Measurements from ENCODE around the gene CREB3L1. TPM values are rescaled to one million over a fixed set of nuclear protein-coding genes. Genes with fewer than 3 reads are reported as not detected.

CREB3L1 gene
- total RNA-seq, 4 donors from 2014 or later = 0.81 to 5.2 (median 1.7) TPM

DNA sequence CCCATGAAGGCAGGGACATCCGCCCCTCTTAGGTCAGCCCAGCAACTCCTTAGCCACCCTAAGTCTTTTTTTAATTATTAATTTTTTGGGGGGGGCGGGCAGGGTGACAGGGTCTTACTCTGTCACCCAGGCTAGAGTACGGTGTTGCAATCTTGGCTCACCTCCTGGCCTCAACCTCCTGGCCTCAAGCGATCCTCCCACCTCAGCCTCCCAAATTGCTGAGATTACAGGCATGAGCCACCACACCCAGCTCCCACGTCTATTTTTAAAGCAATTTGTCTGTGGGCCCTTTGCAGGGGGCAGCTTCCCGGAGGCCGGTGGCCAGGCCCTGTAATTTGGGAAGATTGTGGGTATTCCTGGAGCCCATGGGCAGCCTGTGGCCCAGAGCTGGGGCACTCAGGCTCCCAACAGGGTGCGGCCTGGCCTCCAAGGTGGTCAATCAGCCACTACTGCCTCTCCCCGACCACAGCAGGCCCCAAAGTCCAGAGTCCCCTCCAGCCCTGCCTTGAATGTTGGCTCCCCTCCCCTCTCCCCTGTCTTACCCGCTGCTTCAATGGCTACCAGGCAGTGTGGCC is 27.2 kb downstream of the CREB3L1 start:
- Histone ChIP-seq H3K4me1 (peaks cover 0 to 10% (median 0%) of the 10 kb centered on the region in 3 donors), H3K27me3 (no peaks in the 10 kb centered on the region), H3K9me3 (no peaks in the 10 kb centered on the region), H3K4me3 (no peak overlapping the region), H3K36me3 (no peaks in the 10 kb centered on the region), H3K27ac (no peak overlapping the region)
- no peak for TF ChIP-seq EP300 (IDR thresholded peaks at IDR 0.05)
- no peak for ATAC-seq
- WGBS, 2 donors (ENCODE audit: low coverage in 1 of 2) = 93 to 100% methylated on average over 2 to 4 of the region's 10 CpGs

DNA sequence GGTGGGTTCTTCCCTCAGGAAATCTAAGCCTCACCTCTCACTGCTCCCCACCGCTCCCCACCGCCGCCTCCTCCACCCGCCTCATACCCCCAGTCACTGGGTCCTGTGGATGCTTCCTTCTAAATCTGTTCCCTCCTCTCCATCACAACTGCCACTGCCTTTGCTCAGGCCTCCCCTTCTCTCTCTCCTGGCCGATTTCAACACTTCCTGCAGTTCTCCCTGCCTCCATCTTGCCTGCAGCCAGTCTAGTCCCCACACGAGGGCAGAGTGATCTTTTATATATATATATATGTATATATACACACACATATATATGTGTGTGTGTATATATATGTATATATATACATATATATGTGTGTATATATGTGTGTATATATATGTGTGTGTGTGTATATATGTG is 27.8 kb downstream of the CREB3L1 start:
- 16 to 17% methylated on average over 1 to 2 of the region's 6 CpGs for WGBS, 2 donors (ENCODE audit: low coverage in 1 of 2)
- Histone ChIP-seq H3K9me3 (no peaks in the 10 kb centered on the region), H3K36me3 (no peaks in the 10 kb centered on the region), H3K27ac (no peak overlapping the region), H3K4me1 (peaks cover 0 to 8% (median 0%) of the 10 kb centered on the region in 3 donors), H3K27me3 (no peaks in the 10 kb centered on the region), H3K4me3 (no peak overlapping the region)
- no peak for TF ChIP-seq EP300 (IDR thresholded peaks at IDR 0.05)
- no peak for TF ChIP-seq POLR2A (IDR thresholded peaks at IDR 0.05)
- TF ChIP-seq, protein P1, sequence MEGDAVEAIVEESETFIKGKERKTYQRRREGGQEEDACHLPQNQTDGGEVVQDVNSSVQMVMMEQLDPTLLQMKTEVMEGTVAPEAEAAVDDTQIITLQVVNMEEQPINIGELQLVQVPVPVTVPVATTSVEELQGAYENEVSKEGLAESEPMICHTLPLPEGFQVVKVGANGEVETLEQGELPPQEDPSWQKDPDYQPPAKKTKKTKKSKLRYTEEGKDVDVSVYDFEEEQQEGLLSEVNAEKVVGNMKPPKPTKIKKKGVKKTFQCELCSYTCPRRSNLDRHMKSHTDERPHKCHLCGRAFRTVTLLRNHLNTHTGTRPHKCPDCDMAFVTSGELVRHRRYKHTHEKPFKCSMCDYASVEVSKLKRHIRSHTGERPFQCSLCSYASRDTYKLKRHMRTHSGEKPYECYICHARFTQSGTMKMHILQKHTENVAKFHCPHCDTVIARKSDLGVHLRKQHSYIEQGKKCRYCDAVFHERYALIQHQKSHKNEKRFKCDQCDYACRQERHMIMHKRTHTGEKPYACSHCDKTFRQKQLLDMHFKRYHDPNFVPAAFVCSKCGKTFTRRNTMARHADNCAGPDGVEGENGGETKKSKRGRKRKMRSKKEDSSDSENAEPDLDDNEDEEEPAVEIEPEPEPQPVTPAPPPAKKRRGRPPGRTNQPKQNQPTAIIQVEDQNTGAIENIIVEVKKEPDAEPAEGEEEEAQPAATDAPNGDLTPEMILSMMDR (IDR thresholded peaks at IDR 0.05) = no peak
- ATAC-seq = no peak

DNA sequence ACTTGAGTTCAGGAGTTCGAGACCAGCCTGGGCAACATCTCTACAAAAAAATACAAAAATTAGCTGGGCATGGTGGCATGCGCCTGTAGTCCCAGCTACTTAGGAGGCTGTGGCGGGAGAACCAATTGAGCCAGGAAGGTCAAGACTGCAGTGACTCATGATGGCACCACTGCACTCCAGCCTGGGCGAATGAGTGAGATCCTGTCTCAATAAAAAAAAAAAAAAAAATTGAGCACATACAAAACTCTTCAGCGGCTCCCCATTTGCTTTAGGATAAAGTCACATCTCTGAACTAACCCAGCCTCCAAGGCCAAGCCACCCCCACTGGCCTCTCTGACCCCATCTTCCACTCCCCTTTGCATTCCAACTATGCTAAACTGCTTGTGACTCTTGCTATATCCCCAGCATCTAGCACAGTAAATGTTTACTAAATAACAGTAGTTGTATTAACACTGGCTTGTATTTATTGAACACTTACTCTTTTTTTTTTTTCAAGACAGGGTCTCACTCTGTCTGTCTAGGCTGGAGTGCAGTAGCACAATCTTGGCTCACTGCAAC is 28.9 kb downstream of the CREB3L1 start:
- no peak for TF ChIP-seq POLR2A (IDR thresholded peaks at IDR 0.05)
- no peak for TF ChIP-seq POLR2AphosphoS5 (IDR thresholded peaks at IDR 0.05)
- no peak for TF ChIP-seq EP300 (IDR thresholded peaks at IDR 0.05)
- TF ChIP-seq, protein P1 (IDR thresholded peaks at IDR 0.05) = no peak
- Histone ChIP-seq H3K36me3 (no peaks in the 10 kb centered on the region), H3K9me3 (no peaks in the 10 kb centered on the region), H3K4me1 (peaks cover 0 to 8% (median 0%) of the 10 kb centered on the region in 3 donors), H3K27me3 (no peaks in the 10 kb centered on the region), H3K4me3 (no peak overlapping the region), H3K27ac (no peak overlapping the region)
- ATAC-seq = no peak
- WGBS, 2 donors (ENCODE audit: low coverage in 1 of 2) = 71 to 72% methylated on average over 2 to 5 of the region's 5 CpGs

DNA sequence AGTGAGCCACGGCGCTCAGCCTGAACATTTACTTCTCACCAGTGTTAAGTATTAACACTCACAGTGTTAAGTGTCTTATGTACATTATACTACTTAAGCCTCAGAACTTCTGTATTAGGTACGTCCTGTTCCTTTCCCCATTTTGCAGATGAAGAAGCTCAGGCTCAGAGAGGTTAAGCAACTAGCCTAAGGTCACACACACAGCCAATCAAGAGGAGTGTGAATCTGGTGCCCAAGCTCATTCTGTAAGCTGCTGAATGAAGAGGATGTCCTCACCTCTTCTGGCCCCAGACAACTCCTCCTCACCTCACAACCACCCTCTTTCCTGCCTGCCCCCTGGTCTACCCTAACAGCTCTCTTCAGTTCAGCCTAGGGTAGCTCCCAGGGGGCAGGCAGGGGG is 29.9 kb downstream of the CREB3L1 start:
- H3K27me3 ChIP-seq = no peaks in the 10 kb centered on the region
- TF ChIP-seq EP300 (IDR thresholded peaks at IDR 0.05) (no peak), POLR2A (IDR thresholded peaks at IDR 0.05) (no peak), POLR2AphosphoS5 (IDR thresholded peaks at IDR 0.05) (no peak)
- TF ChIP-seq, protein P1 (IDR thresholded peaks at IDR 0.05) = no peak
- no peak overlapping the region for H3K4me3 ChIP-seq
- H3K4me1 ChIP-seq = peaks cover 0 to 8% (median 0%) of the 10 kb centered on the region in 3 donors
- no peaks in the 10 kb centered on the region for H3K36me3 ChIP-seq
- no peak overlapping the region for H3K27ac ChIP-seq
- WGBS, 2 donors (ENCODE audit: low coverage in 1 of 2) = 70 to 74% methylated on average over 3 of the region's 3 CpGs
- no peaks in the 10 kb centered on the region for H3K9me3 ChIP-seq
- no peak for ATAC-seq

DNA sequence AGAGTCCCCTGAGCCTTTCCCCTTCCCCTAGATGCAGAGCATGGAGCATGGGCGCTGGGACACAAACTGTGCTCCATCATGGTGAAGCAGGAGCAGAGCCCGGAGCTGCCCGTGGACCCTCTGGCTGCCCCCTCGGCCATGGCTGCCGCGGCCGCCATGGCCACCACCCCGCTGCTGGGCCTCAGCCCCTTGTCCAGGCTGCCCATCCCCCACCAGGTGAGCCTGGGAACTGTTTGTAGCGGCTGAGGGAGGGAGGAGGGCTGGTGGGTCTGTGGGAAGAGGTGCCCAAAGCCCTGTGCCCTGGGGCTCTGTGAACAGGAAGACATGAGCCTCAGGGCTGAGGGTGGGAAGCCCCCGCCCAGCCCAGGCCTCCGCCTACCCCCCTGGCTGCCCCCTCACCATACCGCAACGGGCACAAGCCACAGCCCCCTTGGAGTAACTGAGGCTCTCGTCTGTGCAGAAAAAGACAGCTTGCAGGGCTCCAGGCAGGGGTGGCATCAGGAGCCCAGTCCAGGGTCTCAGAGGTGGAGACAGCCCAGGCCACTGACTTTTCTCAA is 30.4 kb downstream of the CREB3L1 start:
- Histone ChIP-seq H3K4me1 (peaks cover 0 to 8% (median 0%) of the 10 kb centered on the region in 3 donors), H3K9me3 (no peaks in the 10 kb centered on the region), H3K27ac (no peak overlapping the region), H3K4me3 (no peak overlapping the region), H3K27me3 (no peaks in the 10 kb centered on the region), H3K36me3 (no peaks in the 10 kb centered on the region)
- no peak for ATAC-seq
- WGBS, 2 donors (ENCODE audit: low coverage in 1 of 2) = 20% methylated on average over 1 of the region's 14 CpGs; no CpG with 5 or more reads in 1 of the 2 donors
- no peak for TF ChIP-seq EP300 (IDR thresholded peaks at IDR 0.05)
- no peak for TF ChIP-seq POLR2AphosphoS5 (IDR thresholded peaks at IDR 0.05)
- TF ChIP-seq POLR2A (IDR thresholded peaks at IDR 0.05) = no peak
- TF ChIP-seq, protein P1 (IDR thresholded peaks at IDR 0.05) = no peak

All from gastroesophageal sphincter (tissue), 4 donors.